ENCODE measurements around the gene KRTAP1-3.

The KRTAP1-3 gene

DNA sequence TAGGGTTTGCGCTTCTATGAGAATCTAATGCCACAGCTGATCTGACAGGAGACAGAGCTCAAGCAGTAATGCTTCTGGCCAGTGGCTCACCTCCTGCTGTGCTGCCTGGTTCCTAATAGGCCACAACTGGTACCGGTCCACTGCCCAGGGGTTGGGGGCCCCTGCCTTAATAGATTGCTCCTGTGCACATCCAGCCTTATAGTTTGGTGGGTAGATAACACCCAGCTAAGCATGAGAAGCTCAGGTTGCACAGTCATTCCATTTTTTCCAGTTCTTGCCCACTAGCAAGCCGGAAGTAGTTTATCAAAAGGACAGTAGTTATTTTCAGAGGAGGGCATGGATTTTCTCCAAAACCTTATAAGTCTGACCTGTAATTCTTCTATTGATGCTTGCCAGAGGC, 15.3 kb downstream of the KRTAP1-3 start:
- DNase-seq (ENCODE audit: extremely low read depth, insufficient read length) = no peak
- TF ChIP-seq, protein P1, sequence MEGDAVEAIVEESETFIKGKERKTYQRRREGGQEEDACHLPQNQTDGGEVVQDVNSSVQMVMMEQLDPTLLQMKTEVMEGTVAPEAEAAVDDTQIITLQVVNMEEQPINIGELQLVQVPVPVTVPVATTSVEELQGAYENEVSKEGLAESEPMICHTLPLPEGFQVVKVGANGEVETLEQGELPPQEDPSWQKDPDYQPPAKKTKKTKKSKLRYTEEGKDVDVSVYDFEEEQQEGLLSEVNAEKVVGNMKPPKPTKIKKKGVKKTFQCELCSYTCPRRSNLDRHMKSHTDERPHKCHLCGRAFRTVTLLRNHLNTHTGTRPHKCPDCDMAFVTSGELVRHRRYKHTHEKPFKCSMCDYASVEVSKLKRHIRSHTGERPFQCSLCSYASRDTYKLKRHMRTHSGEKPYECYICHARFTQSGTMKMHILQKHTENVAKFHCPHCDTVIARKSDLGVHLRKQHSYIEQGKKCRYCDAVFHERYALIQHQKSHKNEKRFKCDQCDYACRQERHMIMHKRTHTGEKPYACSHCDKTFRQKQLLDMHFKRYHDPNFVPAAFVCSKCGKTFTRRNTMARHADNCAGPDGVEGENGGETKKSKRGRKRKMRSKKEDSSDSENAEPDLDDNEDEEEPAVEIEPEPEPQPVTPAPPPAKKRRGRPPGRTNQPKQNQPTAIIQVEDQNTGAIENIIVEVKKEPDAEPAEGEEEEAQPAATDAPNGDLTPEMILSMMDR (IDR thresholded peaks at IDR 0.05; ENCODE audit: insufficient read depth, low read length, poor library complexity, severe bottlenecking) = no peak
- H3K27me3 ChIP-seq (replicated peaks; ENCODE audit: control insufficient read depth, insufficient read depth, low read length) = no peaks in the 10 kb centered on the region
- H3K36me3 ChIP-seq (ENCODE audit: control insufficient read depth, insufficient read depth, low read length) = no peaks in the 10 kb centered on the region
- H3K4me3 ChIP-seq (replicated peaks; ENCODE audit: low read depth, low read length) = no peak overlapping the region

DNA sequence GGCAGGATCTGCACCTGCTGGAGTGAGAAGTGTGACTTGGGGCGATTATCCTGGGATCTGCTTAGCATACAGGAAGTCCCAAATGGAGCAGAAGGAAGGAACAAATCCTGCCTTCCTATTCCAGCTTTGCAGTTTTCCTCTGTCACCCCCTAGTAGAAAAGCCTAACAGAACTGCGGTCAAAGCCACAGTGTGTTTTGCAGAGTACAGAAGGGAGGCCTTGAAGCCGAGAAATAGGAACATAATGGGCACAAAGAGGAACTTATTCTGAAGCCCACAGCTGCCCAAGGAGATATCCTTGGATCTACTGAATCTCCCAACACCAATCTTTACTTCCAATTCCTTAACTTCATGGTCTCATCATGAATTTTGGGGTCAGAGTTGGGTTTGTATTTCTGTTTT, 16.1 kb downstream of the KRTAP1-3 start:
- no peak for DNase-seq (ENCODE audit: extremely low read depth, insufficient read length)
- no peak overlapping the region for H3K4me3 ChIP-seq (replicated peaks; ENCODE audit: low read depth, low read length)
- TF ChIP-seq, protein P1 (IDR thresholded peaks at IDR 0.05; ENCODE audit: insufficient read depth, low read length, poor library complexity, severe bottlenecking) = no peak
- no peaks in the 10 kb centered on the region for H3K36me3 ChIP-seq (ENCODE audit: control insufficient read depth, insufficient read depth, low read length)
- no peaks in the 10 kb centered on the region for H3K27me3 ChIP-seq (replicated peaks; ENCODE audit: control insufficient read depth, insufficient read depth, low read length)

DNA sequence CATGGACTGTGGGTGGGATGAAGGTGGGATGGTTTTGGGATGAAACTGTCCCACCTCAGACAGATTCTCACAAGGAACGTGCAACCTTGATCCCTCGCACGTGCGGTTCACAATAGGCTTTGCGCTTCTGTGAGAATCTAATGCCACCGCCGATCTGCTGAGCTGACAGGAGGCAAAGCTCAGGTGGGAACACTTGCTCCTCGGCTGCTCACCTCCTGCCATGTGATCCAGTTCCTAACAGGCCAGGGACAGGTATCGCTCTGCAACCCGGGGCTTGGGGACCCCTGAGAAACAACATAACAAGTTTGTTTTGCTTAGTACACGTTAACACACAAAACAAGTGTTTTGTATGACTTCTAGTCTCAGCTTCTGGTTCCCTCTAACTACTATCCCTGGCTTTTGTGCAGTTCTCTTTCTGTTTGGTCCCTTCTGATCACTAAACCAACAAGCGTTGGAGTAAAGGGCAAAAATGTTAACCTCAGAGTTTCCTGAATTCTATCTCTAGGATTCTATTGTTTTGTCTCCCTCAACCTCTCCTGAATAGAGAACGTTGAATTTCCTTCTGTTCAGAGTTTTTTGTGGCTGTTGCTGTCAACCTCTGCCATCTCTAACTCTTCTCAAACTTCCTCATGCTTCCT, 18.0 kb downstream of the KRTAP1-3 start:
- no peak overlapping the region for H3K4me3 ChIP-seq (replicated peaks; ENCODE audit: low read depth, low read length)
- no peaks in the 10 kb centered on the region for H3K36me3 ChIP-seq (ENCODE audit: control insufficient read depth, insufficient read depth, low read length)
- no peak for DNase-seq (ENCODE audit: extremely low read depth, insufficient read length)
- H3K27me3 ChIP-seq (replicated peaks; ENCODE audit: control insufficient read depth, insufficient read depth, low read length) = no peaks in the 10 kb centered on the region
- TF ChIP-seq, protein P1 (IDR thresholded peaks at IDR 0.05; ENCODE audit: insufficient read depth, low read length, poor library complexity, severe bottlenecking) = no peak

DNA sequence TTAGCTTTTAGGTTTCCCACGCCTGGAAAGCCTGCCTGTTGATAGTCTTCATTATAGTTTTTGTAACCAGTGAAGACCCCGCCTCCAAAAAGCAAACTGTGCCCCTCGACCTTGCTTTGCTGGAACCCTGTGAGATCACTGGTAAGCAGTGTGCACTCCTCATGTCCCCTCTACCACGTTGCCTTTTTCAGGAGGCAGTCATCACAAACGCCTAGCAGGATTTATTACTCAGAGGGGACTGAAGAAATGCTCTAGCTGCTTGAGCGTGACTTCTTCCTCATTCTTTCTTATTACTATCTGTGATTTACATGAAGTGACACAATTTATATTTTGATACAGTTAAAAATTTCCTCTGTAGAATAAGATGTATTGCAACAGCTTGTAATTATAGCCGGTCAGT, 19.2 kb downstream of the KRTAP1-3 start:
- H3K27me3 ChIP-seq (replicated peaks; ENCODE audit: control insufficient read depth, insufficient read depth, low read length) = no peaks in the 10 kb centered on the region
- TF ChIP-seq, protein P1 (IDR thresholded peaks at IDR 0.05; ENCODE audit: insufficient read depth, low read length, poor library complexity, severe bottlenecking) = no peak
- no peak overlapping the region for H3K4me3 ChIP-seq (replicated peaks; ENCODE audit: low read depth, low read length)
- DNase-seq (ENCODE audit: extremely low read depth, insufficient read length) = no peak
- H3K36me3 ChIP-seq (ENCODE audit: control insufficient read depth, insufficient read depth, low read length) = no peaks in the 10 kb centered on the region

DNA sequence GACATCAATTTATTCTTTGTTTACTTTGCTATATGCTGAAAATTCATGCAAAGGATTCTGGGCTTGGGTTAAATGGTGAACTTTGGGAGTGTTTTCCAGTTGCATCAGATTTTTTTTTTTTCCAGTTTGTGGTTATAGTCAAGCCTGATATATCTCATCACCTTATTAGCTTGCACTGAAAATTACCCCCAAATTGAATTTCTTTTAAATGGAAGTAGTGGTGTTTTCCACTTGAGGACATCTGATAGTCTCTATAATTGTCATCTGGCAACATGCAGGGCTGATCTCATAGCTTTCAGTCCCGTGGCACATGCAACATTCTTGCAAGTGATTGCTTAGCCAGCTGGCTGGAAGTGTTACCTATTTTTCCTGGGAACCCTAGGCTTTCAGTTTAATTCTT, 21.1 kb downstream of the KRTAP1-3 start:
- Histone ChIP-seq H3K36me3 (ENCODE audit: control insufficient read depth, insufficient read depth, low read length) (no peaks in the 10 kb centered on the region), H3K27me3 (replicated peaks; ENCODE audit: control insufficient read depth, insufficient read depth, low read length) (no peaks in the 10 kb centered on the region), H3K4me3 (replicated peaks; ENCODE audit: low read depth, low read length) (no peak overlapping the region)
- no peak for DNase-seq (ENCODE audit: extremely low read depth, insufficient read length)
- TF ChIP-seq, protein P1 (IDR thresholded peaks at IDR 0.05; ENCODE audit: insufficient read depth, low read length, poor library complexity, severe bottlenecking) = no peak

DNA sequence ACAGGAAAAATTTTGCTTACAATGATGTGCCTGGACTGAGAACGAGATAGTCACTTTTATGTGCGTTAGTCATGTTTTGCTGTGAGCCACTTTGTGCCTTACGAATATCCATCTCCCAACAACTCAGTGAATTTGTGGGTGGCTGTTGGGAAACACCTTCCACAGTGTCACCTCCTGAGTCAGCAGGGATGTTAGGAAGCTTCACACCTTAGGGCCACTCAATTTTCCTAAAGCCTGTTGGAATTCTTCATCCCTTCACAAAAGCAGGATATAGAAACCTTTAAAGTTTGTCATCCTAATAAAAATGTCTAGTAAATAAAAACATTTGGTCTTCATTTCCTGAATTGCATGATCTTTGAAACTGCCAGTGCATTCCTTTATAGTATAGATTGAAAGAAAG, 21.5 kb downstream of the KRTAP1-3 start:
- TF ChIP-seq, protein P1 (IDR thresholded peaks at IDR 0.05; ENCODE audit: insufficient read depth, low read length, poor library complexity, severe bottlenecking) = no peak
- H3K36me3 ChIP-seq (ENCODE audit: control insufficient read depth, insufficient read depth, low read length) = no peaks in the 10 kb centered on the region
- H3K27me3 ChIP-seq (replicated peaks; ENCODE audit: control insufficient read depth, insufficient read depth, low read length) = no peaks in the 10 kb centered on the region
- no peak overlapping the region for H3K4me3 ChIP-seq (replicated peaks; ENCODE audit: low read depth, low read length)
- DNase-seq (ENCODE audit: extremely low read depth, insufficient read length) = no peak

All from GM06990 (cell line).